IMR-90 (cell line): ENCODE results near the gene TGM2. TPM values are rescaled to one million over a fixed set of nuclear protein-coding genes. Genes with fewer than 3 reads are reported as not detected.

ENCODE experiments used
- ATAC-seq: fragments of 200-7000 bp; cut with Tn5 transposase; 2 replicates; pipeline ENCODE4 v1.9.1; 2020; ENCODE audit warnings: low read depth, mild to moderate bottlenecking, moderate library complexity
- BruUV-seq: library from RNA; stranded (reverse); fragments of 400-500 nt; replicated peaks from 2 replicates; lab custom pipeline; 2021; lab: Mats Ljungman, UMichigan
- CTCF ChIA-PET: fragments of 300-600 bp; formaldehyde crosslinking; extraction: SDS; loops from one replicate; lab custom pipeline; 2021; ENCODE audit warnings: antibody characterized with exemption; lab: Yijun Ruan, JAX
- POLR2A ChIA-PET: fragments of 300-600 bp; sonication (Branson Sonifier 250); formaldehyde crosslinking; loops from one replicate; lab custom pipeline; 2022; ENCODE audit warnings: antibody characterized with exemption; ENCODE audit not compliant: unreplicated experiment; lab: Charles Lee
- DNase-seq: peaks from one replicate; pipeline ENCODE4 v3.0.0; 2013
- H2AFZ ChIP-seq: replicated peaks from 2 replicates; pipeline ENCODE3; 2013; ENCODE audit warnings: low read length, mild to moderate bottlenecking; ENCODE audit not compliant: poor library complexity
- H2AK5ac ChIP-seq: 2 replicates; pipeline ENCODE4 v1.6.1; 2013; ENCODE audit warnings: low read depth, low read length, inconsistent platforms
- H2AK9ac ChIP-seq: replicated peaks from 2 replicates; pipeline ENCODE3; 2013; ENCODE audit warnings: mild to moderate bottlenecking, low read depth, low read length, moderate library complexity; ENCODE audit not compliant: poor library complexity
- H2BK120ac ChIP-seq: 2 replicates; pipeline ENCODE4 v1.6.1; 2013; ENCODE audit warnings: low read depth, low read length, inconsistent platforms
- H2BK15ac ChIP-seq: 3 replicates; pipeline ENCODE4 v1.6.1; 2013; ENCODE audit warnings: low read depth, low read length, inconsistent platforms
- H2BK20ac ChIP-seq: 2 replicates; pipeline ENCODE4 v1.6.1; 2013; ENCODE audit warnings: low read depth, mild to moderate bottlenecking, inconsistent platforms, low read length, moderate library complexity
- H2BK5ac ChIP-seq: 2 replicates; pipeline ENCODE4 v1.6.1; 2013; ENCODE audit warnings: mild to moderate bottlenecking, low read depth, low read length, inconsistent platforms; ENCODE audit not compliant: poor library complexity, severe bottlenecking
- H3K14ac ChIP-seq: replicated peaks from 2 replicates; pipeline ENCODE4 v1.6.1; 2013; ENCODE audit warnings: low read depth, low read length, inconsistent platforms
- H3K18ac ChIP-seq: 2 replicates; pipeline ENCODE4 v1.6.1; 2013; ENCODE audit warnings: low read depth, low read length, control low read depth
- H3K23ac ChIP-seq: 2 replicates; pipeline ENCODE4 v1.6.1; 2013; ENCODE audit warnings: low read depth, low read length, inconsistent platforms
- H3K27ac ChIP-seq: 2 replicates; pipeline ENCODE4 v1.5.1; 2013; ENCODE audit warnings: mild to moderate bottlenecking, control low read depth, low read length; ENCODE audit not compliant: insufficient read depth
- H3K27me3 ChIP-seq: 2 replicates; pipeline ENCODE4 v1.6.1; 2013; ENCODE audit warnings: low read length; ENCODE audit not compliant: control insufficient read depth, insufficient read depth
- H3K36me3 ChIP-seq: 2 replicates; pipeline ENCODE4 v1.6.1; 2013; ENCODE audit warnings: low read length, mixed read lengths; ENCODE audit not compliant: control insufficient read depth, insufficient read depth
- H3K4ac ChIP-seq: 2 replicates; pipeline ENCODE4 v1.6.1; 2013; ENCODE audit warnings: low read depth, low read length, inconsistent platforms
- H3K4me1 ChIP-seq: 2 replicates; pipeline ENCODE4 v1.6.1; 2013; ENCODE audit warnings: low read length, mixed read lengths; ENCODE audit not compliant: control insufficient read depth, insufficient read depth
- H3K4me2 ChIP-seq: 2 replicates; pipeline ENCODE4 v1.6.1; 2013; ENCODE audit warnings: low read depth, mild to moderate bottlenecking, control low read depth, low read length, moderate library complexity
- H3K4me3 ChIP-seq: 2 replicates; pipeline ENCODE4 v1.5.1; 2013; ENCODE audit warnings: low read depth, mild to moderate bottlenecking, control low read depth, low read length, moderate library complexity; ENCODE audit not compliant: insufficient read depth
- H3K56ac ChIP-seq: 2 replicates; pipeline ENCODE4 v1.6.1; 2013; ENCODE audit warnings: low read length, inconsistent platforms; ENCODE audit not compliant: insufficient read depth; ENCODE audit errors: extremely low read depth
- H3K79me1 ChIP-seq, 2 experiments: 2 replicates each; pipeline ENCODE4 v1.6.1; 2013; ENCODE audit warnings: low read length in 2 of 2, inconsistent platforms in 1 of 2, low read depth in 1 of 2
- H3K9ac ChIP-seq: 2 replicates; pipeline ENCODE4 v1.6.1; 2013; ENCODE audit warnings: low read depth, low read length, control low read depth
- H3K9me1 ChIP-seq: 2 replicates; pipeline ENCODE4 v1.6.1; 2013; ENCODE audit warnings: low read length, inconsistent platforms; ENCODE audit not compliant: insufficient read depth
- H3K9me3 ChIP-seq: 2 replicates; pipeline ENCODE4 v1.6.1; 2013; ENCODE audit warnings: low read length; ENCODE audit not compliant: control insufficient read depth, insufficient read depth
- H4K20me1 ChIP-seq: 2 replicates; pipeline ENCODE4 v1.6.1; 2013; ENCODE audit warnings: low read length, inconsistent platforms; ENCODE audit not compliant: insufficient read depth
- H4K5ac ChIP-seq: 2 replicates; pipeline ENCODE4 v1.6.1; 2013; ENCODE audit warnings: mild to moderate bottlenecking, low read depth, low read length, control low read depth
- H4K8ac ChIP-seq, 2 experiments: 2 replicates each; pipeline ENCODE4 v1.6.1; 2013; ENCODE audit warnings: low read depth in 2 of 2, low read length in 2 of 2, control low read depth in 1 of 2, inconsistent platforms in 1 of 2
- H4K91ac ChIP-seq: 2 replicates; pipeline ENCODE4 v1.6.1; 2013; ENCODE audit warnings: low read depth, low read length, inconsistent platforms; ENCODE audit not compliant: insufficient read depth
- BHLHE40 ChIP-seq: fragments of 150-350 bp; IDR thresholded peaks from 2 replicates; pipeline ENCODE4 v1.6.1; 2016; ENCODE audit warnings: mild to moderate bottlenecking, low read depth, low read length
- CEBPB ChIP-seq: IDR thresholded peaks from 2 replicates; pipeline ENCODE4 v1.6.1; 2012; ENCODE audit warnings: low read depth, low read length, improper control_type of control experiment
- CHD1 ChIP-seq: IDR thresholded peaks from 2 replicates; pipeline ENCODE4 v1.6.1; 2012; ENCODE audit warnings: low read depth, low read length, improper control_type of control experiment
- CTCF ChIP-seq: conservative IDR thresholded peaks from 2 replicates; pipeline ENCODE4 v1.5.1; 2012; ENCODE audit warnings: mild to moderate bottlenecking, low read depth, low read length, improper control_type of control experiment
- ELK1 ChIP-seq: fragments of 150-350 bp; IDR thresholded peaks from 2 replicates; pipeline ENCODE4 v1.6.1; 2016; ENCODE audit warnings: low read depth, mild to moderate bottlenecking, low read length, moderate library complexity, borderline replicate concordance
- FOS ChIP-seq: fragments of 150-350 bp; IDR thresholded peaks from 2 replicates; pipeline ENCODE4 v1.6.1; 2016; ENCODE audit warnings: low read depth, low read length
- MAZ ChIP-seq: IDR thresholded peaks from 2 replicates; pipeline ENCODE4 v1.6.1; 2012; ENCODE audit warnings: low read depth, mild to moderate bottlenecking, low read length, improper control_type of control experiment, moderate library complexity, borderline replicate concordance
- MXI1 ChIP-seq: IDR thresholded peaks from 2 replicates; pipeline ENCODE4 v1.6.1; 2012; ENCODE audit warnings: low read depth, mild to moderate bottlenecking, low read length, moderate library complexity, borderline replicate concordance
- NFE2L2 ChIP-seq: fragments of 150-350 bp; IDR thresholded peaks from 2 replicates; pipeline ENCODE4 v1.6.1; 2016; ENCODE audit warnings: low read depth, mild to moderate bottlenecking, low read length
- POLR2A ChIP-seq: IDR thresholded peaks from 2 replicates; pipeline ENCODE4 v1.6.1; 2012; ENCODE audit warnings: mild to moderate bottlenecking, low read depth, low read length
- RAD21 ChIP-seq: IDR thresholded peaks from 2 replicates; pipeline ENCODE4 v1.6.1; 2012; ENCODE audit warnings: low read length, improper control_type of control experiment
- RCOR1 ChIP-seq: IDR thresholded peaks from 2 replicates; pipeline ENCODE4 v1.6.1; 2012; ENCODE audit warnings: mild to moderate bottlenecking, low read length, improper control_type of control experiment; ENCODE audit not compliant: insufficient replicate concordance
- RFX5 ChIP-seq: IDR thresholded peaks from 2 replicates; pipeline ENCODE4 v1.8.0; 2012; ENCODE audit warnings: low read depth, mild to moderate bottlenecking, low read length, moderate library complexity
- SMC3 ChIP-seq: fragments of 150-350 bp; IDR thresholded peaks from 2 replicates; pipeline ENCODE4 v1.6.1; 2016; ENCODE audit warnings: low read depth, mild to moderate bottlenecking, antibody characterized with exemption, low read length, moderate library complexity
- USF2 ChIP-seq: fragments of 150-350 bp; IDR thresholded peaks from 2 replicates; pipeline ENCODE4 v1.6.1; 2017; ENCODE audit warnings: mild to moderate bottlenecking, antibody characterized with exemption, low read length, low read depth
- WGBS, 2 experiments: methylation state at CpG; one replicate each; pipeline versions ENCODE4 v1.1.5 to v1.1.7; 2013; ENCODE audit warnings: missing lambda C conversion rate in 2 of 2; ENCODE audit not compliant: insufficient read length in 1 of 2; ENCODE audit errors: extremely low coverage in 2 of 2; 5-methylcytosine and 5-hydroxymethylcytosine counted together
- dilution Hi-C: fragments of 300-500 bp; cut with HindIII; formaldehyde crosslinking; loops from one replicate; pipeline ENCODE4 v1.14.3; 2018; ENCODE audit warnings: low sequenced_read_pairs; ENCODE audit not compliant: unreplicated experiment
- in situ Hi-C: fragments of 300-500 bp; cut with MboI; formaldehyde crosslinking; loops from 3 replicates; pipeline ENCODE4 v1.14.3; 2019; ENCODE audit warnings: low sequenced_read_pairs, inconsistent platforms, mixed read lengths
- intact Hi-C: fragments of 100-400 bp; cut with micrococcal nuclease; formaldehyde crosslinking; loops from 2 replicates; pipeline ENCODE4 v1.10.0; 2022
- polyA plus RNA-seq, 3 experiments: library from polyadenylated mRNA; depleted of rRNA; stranded (reverse); fragments of >200 nt; gene quantifications; 2 replicates each; pipeline ENCODE4 v1.2.3, GENCODE V29; 2012; ENCODE audit warnings: low replicate concordance in 1 of 3
- total RNA-seq: library from RNA; depleted of rRNA; stranded (reverse); fragments of >200 nt; gene quantifications from 2 replicates; pipeline ENCODE4 v1.2.3, GENCODE V29; 2012

The TGM2 gene
- total and polyA plus RNA-seq, 2 of the 4 experiments (the other 2 are of a cell fraction), result 239 to 268 TPM

GRCh38 chr20:38192323-38192885 lies 27.3 kb upstream of the TGM2 start:
- BruUV-seq, result no TSS peak
- no peaks in the 10 kb centered on the region for H3K9me3 ChIP-seq
- no peak overlapping the region; the same call in 1 of the 2 replicates for H3K18ac ChIP-seq
- 0 out of 2 replicates have a peak overlapping the region, but pooled peaks have one; percentile 7 for H3K4ac ChIP-seq
- no peak overlapping the region for H3K56ac ChIP-seq
- H4K91ac ChIP-seq, result peak overlapping the region; percentile 37; the same call in 1 of the 2 replicates
- H3K4me1 ChIP-seq, result peaks cover 20% of the 10 kb centered on the region
- peaks cover 12% of the 10 kb centered on the region; the same call in 1 of the 2 replicates for H3K9me1 ChIP-seq
- dilution Hi-C loops (no loop called here), in situ Hi-C loops (no loop called here), intact Hi-C loops (no loop called here)
- ChIA-PET POLR2A (no interaction called here), CTCF (interaction anchor here (0.6 kb wide), 1 partner anchor 151 kb away, joined by 3 read pairs; no protein-coding TSS in a partner anchor)
- no peaks in the 10 kb centered on the region for H4K20me1 ChIP-seq
- no peak overlapping the region for H4K5ac ChIP-seq
- H3K9ac ChIP-seq, result no peak overlapping the region
- no peak overlapping the region for H2AK9ac ChIP-seq
- 0 out of 2 replicates have a peak overlapping the region, but pooled peaks have one; percentile 7 for H2BK120ac ChIP-seq
- H3K27me3 ChIP-seq, result no peaks in the 10 kb centered on the region
- no peaks in the 10 kb centered on the region for H3K79me1 ChIP-seq
- ATAC-seq (no peak), DNase-seq (no peak)
- no peak overlapping the region for H3K27ac ChIP-seq
- H4K8ac ChIP-seq, result no peak overlapping the region; a peak in 1 of 4 replicates
- 0 out of 3 replicates have a peak overlapping the region, but pooled peaks have one; percentile 29 for H2BK15ac ChIP-seq
- H2BK5ac ChIP-seq, result no peak overlapping the region
- no peak overlapping the region for H3K4me2 ChIP-seq
- H2BK20ac ChIP-seq, result peak overlapping the region; percentile 24; the same call in 1 of the 2 replicates
- H3K14ac ChIP-seq, result no peak overlapping the region
- WGBS, 2 experiments, result 76% methylated on average over 4 of the region's 9 CpGs; no CpG with 5 or more reads in 1 of the 2 experiments
- H3K23ac ChIP-seq, result no peak overlapping the region
- H2AFZ ChIP-seq, result no peak overlapping the region
- H3K4me3 ChIP-seq, result no peak overlapping the region
- no peaks in the 10 kb centered on the region for H3K36me3 ChIP-seq
- H2AK5ac ChIP-seq, result peak overlapping the region; percentile 25
- no peak for TF ChIP-seq CTCF
- no peak for TF ChIP-seq CHD1
- TF ChIP-seq USF2, result no peak
- TF ChIP-seq FOS, result no peak
- TF ChIP-seq ELK1, result no peak
- no peak for TF ChIP-seq MAZ
- TF ChIP-seq BHLHE40, result no peak
- TF ChIP-seq CEBPB, result no peak
- TF ChIP-seq RFX5, result no peak
- TF ChIP-seq RAD21, result no peak
- TF ChIP-seq MXI1, result no peak
- no peak for TF ChIP-seq NFE2L2
- no peak for TF ChIP-seq POLR2A
- no peak for TF ChIP-seq SMC3
- no peak for TF ChIP-seq RCOR1
